PC-3 (cell line): ENCODE results near the gene LRRC51.

Experiments
- CTCF ChIP-seq: fragments of 300-600 bp; sonication (generic); conservative IDR thresholded peaks from 2 replicates; pipeline ENCODE4 v1.5.1; 2017; ENCODE audit warnings: antibody characterized with exemption, low read depth, mild to moderate bottlenecking, low read length
- EZH2 ChIP-seq: fragments of 300-600 bp; sonication (generic); IDR thresholded peaks from one replicate; pipeline ENCODE4 v1.6.1; 2017; ENCODE audit warnings: antibody characterized with exemption, mild to moderate bottlenecking, low read length; ENCODE audit not compliant: unreplicated experiment
- EZH2phosphoT487 ChIP-seq: fragments of 300-600 bp; sonication (generic); IDR thresholded peaks from 2 replicates; pipeline ENCODE4 v1.6.1; 2018; ENCODE audit warnings: mild to moderate bottlenecking, antibody characterized with exemption, low read length, borderline replicate concordance

- TF ChIP-seq EZH2phosphoT487 (no peak), CTCF (no peak), EZH2 (no peak)
Measured at GRCh38 chr11:72084965-72085364, 4.3 kb downstream of the LRRC51 start.
